HG03378 (cell line): ENCODE measurements around the gene AMOTL1.

ENCODE experiments used
- ATAC-seq: cut with Tn5 transposase; IDR thresholded peaks from one replicate; pipeline ENCODE4 v1.9.1; 2021; ENCODE audit warnings: mild to moderate bottlenecking, moderate library complexity; ENCODE audit not compliant: unreplicated experiment

Gene AMOTL1

GRCh38 chr11:94740083-94741021 lies 27.8 kb upstream of the AMOTL1 start:
- ATAC-seq, result no peak

- no peak for ATAC-seq
Observed at GRCh38 chr11:94741022-94741679, 27.0 kb upstream of the AMOTL1 start.

GRCh38 chr11:94742665-94743064 lies 25.5 kb upstream of the AMOTL1 start:
- no peak for ATAC-seq

- ATAC-seq, result no peak
Observed at GRCh38 chr11:94746721-94747120, 21.4 kb upstream of the AMOTL1 start.

- no peak for ATAC-seq
Observed at GRCh38 chr11:94747146-94747545, 21.0 kb upstream of the AMOTL1 start.

- no peak for ATAC-seq
Observed at GRCh38 chr11:94747601-94748041, 20.5 kb upstream of the AMOTL1 start.

GRCh38 chr11:94749369-94749768 lies 18.8 kb upstream of the AMOTL1 start:
- ATAC-seq, result no peak

- ATAC-seq, result no peak
Observed at GRCh38 chr11:94750319-94751217, 17.6 kb upstream of the AMOTL1 start.

- ATAC-seq, result no peak
Observed at GRCh38 chr11:94751218-94751609, 16.9 kb upstream of the AMOTL1 start.

GRCh38 chr11:94751786-94752185 lies 16.4 kb upstream of the AMOTL1 start:
- ATAC-seq, result no peak

GRCh38 chr11:94753630-94754029 lies 14.5 kb upstream of the AMOTL1 start:
- ATAC-seq, result no peak

GRCh38 chr11:94754335-94754734 lies 13.8 kb upstream of the AMOTL1 start:
- no peak for ATAC-seq

- ATAC-seq, result no peak
Observed at GRCh38 chr11:94754819-94755218, 13.3 kb upstream of the AMOTL1 start.

GRCh38 chr11:94755494-94755893 lies 12.7 kb upstream of the AMOTL1 start:
- ATAC-seq, result no peak

GRCh38 chr11:94757037-94757735 lies 11.0 kb upstream of the AMOTL1 start:
- peak; percentile 61 for ATAC-seq

- ATAC-seq, result no peak
Observed at GRCh38 chr11:94758666-94759065, 9.5 kb upstream of the AMOTL1 start.

GRCh38 chr11:94759522-94759921 lies 8.6 kb upstream of the AMOTL1 start:
- ATAC-seq, result no peak

- ATAC-seq, result no peak
Observed at GRCh38 chr11:94760296-94760695, 7.9 kb upstream of the AMOTL1 start.

GRCh38 chr11:94762208-94762607 lies 5.9 kb upstream of the AMOTL1 start:
- no peak for ATAC-seq

GRCh38 chr11:94762995-94763394 lies 5.2 kb upstream of the AMOTL1 start:
- no peak for ATAC-seq
